ENCODE measurements around the gene NACA. TPM values are rescaled to one million over a fixed set of nuclear protein-coding genes. Genes with fewer than 3 reads are reported as not detected.
"Not testable (repeated sequence)": the region's sequence is repeated elsewhere in the genome, so short reads cannot be mapped to it uniquely, and the experiment has no call there.

NACA gene
- total RNA-seq, 2 experiments from 2014 or later = 1,279 to 1,321 TPM

DNA sequence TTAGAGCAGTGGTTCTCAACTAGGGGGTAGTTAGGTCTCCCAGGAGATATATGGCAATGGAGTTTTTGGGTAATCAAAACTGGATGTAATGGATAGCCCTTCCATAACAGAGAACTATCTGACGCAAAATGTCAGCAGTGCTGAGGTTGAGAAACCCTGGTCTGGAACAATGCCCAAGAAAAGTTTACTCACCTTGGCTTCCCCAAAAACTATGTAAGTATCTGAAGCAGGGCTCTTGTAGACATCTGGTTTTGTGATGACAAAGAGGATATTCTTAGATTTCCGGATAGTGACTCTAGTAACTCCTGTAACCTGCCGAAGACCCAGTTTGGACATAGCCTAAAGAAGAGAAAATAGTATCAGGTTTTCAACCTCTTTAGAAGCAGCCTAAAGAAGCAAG, 11.8 kb downstream of the NACA start:
- no peaks in the 10 kb centered on the region for H3K27me3 Mint-ChIP-seq (ENCODE audit: low read depth)
- intact Hi-C loops (cut with micrococcal nuclease) = no loop called here
- peaks cover 52% of the 10 kb centered on the region for H3K36me3 Mint-ChIP-seq (ENCODE audit: low read depth)
- DNase-seq = no peak
- H3K4me1 Mint-ChIP-seq (ENCODE audit: low read depth) = peaks cover 22% of the 10 kb centered on the region
- H3K4me3 Mint-ChIP-seq = no peak overlapping the region
- CTCF ChIA-PET = no interaction called here
- no peak overlapping the region for H3K27ac Mint-ChIP-seq
- no peaks in the 10 kb centered on the region for H3K9me3 Mint-ChIP-seq

DNA sequence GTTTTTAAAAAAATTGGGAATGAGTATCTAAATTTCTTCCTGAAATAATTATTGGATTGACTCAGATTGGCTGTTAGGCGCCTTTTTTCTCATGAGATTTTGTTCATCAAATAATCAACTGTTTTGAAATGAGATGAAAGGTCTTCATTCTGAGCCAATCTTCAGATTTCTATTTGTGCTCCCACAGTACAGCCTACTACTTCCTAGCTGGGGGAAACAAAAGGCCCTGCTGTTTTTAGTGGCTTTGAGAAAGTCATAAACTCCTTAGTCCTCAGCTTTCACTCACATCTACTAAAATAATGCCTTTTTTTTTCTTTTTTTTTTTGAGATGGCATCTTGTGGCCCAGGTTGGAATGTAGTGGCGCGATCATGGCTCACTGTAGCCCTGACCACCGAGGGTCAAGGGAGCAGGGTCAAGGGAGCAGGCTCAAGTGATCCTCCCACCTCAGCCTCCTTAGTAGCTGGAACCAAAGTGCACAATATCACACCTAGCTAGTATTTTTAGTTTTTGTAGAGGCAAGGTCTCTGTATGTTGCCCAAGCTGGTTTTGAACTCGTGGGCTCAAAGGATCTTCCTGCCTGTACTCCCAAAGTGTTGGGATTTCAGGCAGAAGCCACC, 15.2 kb downstream of the NACA start:
- intact Hi-C loops (cut with micrococcal nuclease) = no loop called here
- no peak overlapping the region for H3K27ac Mint-ChIP-seq
- no peak for DNase-seq
- H3K9me3 Mint-ChIP-seq = no peaks in the 10 kb centered on the region
- H3K36me3 Mint-ChIP-seq (ENCODE audit: low read depth) = peaks cover 32% of the 10 kb centered on the region
- H3K4me3 Mint-ChIP-seq = no peak overlapping the region
- H3K4me1 Mint-ChIP-seq (ENCODE audit: low read depth) = peaks cover under 1% of the 10 kb centered on the region
- CTCF ChIA-PET = no interaction called here
- H3K27me3 Mint-ChIP-seq (ENCODE audit: low read depth) = no peaks in the 10 kb centered on the region

DNA sequence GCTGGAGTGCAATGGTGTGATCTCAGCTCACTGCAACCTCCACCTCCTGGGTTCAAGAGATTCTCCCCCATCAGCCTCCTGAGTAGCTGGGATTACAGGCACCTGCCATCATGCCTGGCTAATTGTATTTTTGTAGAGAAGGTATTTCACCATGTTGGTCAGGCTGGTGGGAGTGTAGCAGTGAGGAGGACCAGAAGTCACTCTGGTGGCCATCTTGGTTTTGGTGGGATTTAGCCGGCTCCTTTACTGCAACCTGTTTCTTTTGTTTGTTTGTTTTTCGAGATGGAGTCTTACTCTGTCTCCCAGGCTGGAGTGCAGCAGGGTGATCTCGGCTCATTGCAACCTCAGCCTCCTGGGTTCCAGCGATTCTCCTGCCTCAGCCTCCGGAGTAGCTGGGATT, 20.6 kb downstream of the NACA start:
- H3K9me3 Mint-ChIP-seq; intact Hi-C loops (cut with micrococcal nuclease); H3K27ac Mint-ChIP-seq; H3K36me3 Mint-ChIP-seq (ENCODE audit: low read depth); H3K4me3 Mint-ChIP-seq; H3K27me3 Mint-ChIP-seq (ENCODE audit: low read depth); DNase-seq; CTCF ChIA-PET; H3K4me1 Mint-ChIP-seq (ENCODE audit: low read depth): not testable (repeated sequence)

DNA sequence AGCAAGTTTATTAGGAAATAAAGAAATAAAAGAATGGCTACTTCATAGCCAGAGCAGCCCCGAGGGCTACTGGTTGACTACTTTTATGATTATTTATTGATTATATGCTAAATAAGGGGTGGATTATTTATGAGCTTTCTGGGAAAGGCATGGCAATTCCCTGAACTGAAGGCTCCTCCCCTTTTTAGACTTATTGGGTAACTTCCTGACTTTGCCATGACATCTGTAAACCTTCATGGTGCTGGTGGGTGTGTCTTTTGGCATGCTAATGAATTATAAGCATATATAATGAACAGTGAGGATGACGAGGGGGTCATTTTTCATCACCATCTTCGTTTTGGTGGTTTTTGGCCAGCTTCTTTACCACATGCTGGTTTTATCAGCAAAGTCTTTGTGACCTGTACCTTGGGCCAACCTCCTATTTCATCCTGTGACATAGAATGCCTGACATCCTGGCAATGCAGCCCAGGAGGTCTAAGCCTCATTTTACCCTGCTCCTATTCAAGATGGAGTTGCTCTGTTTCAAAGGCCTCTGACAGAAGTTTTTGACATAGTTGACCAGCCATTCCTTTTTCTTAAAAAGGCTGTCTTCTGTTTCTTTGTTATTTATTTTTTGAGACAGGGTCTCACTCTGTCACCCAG, 26.0 kb downstream of the NACA start:
- no peak overlapping the region for H3K4me3 Mint-ChIP-seq
- CTCF ChIA-PET = no interaction called here
- H3K4me1 Mint-ChIP-seq (ENCODE audit: low read depth) = peaks cover 5% of the 10 kb centered on the region
- DNase-seq = no peak
- peaks cover 3% of the 10 kb centered on the region for H3K27me3 Mint-ChIP-seq (ENCODE audit: low read depth)
- intact Hi-C loops (cut with micrococcal nuclease) = no loop called here
- H3K27ac Mint-ChIP-seq = no peak overlapping the region
- no peaks in the 10 kb centered on the region for H3K9me3 Mint-ChIP-seq
- no peaks in the 10 kb centered on the region for H3K36me3 Mint-ChIP-seq (ENCODE audit: low read depth)

DNA sequence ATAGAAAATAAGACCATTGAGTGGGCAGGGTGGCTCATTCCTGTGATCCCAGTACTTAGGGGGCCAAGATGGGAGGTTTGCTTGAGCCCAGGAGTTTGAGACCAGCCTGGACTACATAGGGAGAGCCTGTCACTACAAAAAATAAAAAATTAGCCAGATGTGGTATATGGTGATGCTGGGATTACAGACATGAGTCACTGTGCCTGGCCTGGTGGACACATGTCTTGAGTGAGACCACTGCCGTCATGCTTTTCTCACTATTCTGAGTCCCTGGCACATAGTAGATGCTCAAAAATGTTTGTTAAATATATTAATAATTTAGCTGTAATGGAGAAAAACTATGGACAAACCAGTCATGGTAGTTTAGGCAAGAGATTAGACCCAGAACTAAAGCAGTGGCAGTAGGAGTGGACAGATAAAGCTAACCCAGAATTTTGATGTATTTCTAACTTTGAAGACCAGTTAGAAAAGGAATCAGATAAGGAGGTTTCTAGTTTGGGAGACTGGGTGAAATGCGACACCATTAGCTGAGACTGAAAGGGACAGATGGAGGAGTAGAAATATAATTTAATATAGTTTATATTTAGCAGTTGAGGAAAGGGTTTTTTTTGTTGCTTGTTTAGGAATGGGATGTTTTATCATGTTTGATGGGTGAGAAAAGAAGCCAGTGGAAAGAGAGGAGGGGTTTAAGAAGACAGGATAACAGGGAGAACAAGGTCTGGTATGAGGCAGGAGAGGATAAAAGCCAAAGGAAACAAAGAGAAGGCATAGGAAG, 29.6 kb downstream of the NACA start:
- intact Hi-C loops (cut with micrococcal nuclease) = no loop called here
- no peak for DNase-seq
- Mint-ChIP-seq H3K4me1 (ENCODE audit: low read depth) (peaks cover 2% of the 10 kb centered on the region), H3K27me3 (ENCODE audit: low read depth) (no peaks in the 10 kb centered on the region), H3K9me3 (no peaks in the 10 kb centered on the region), H3K36me3 (ENCODE audit: low read depth) (no peaks in the 10 kb centered on the region), H3K4me3 (no peak overlapping the region), H3K27ac (no peak overlapping the region)
- CTCF ChIA-PET = interaction anchor here (0.9 kb wide), 1 partner anchor 306 kb away, joined by 3 read pairs; no protein-coding TSS in a partner anchor

DNA sequence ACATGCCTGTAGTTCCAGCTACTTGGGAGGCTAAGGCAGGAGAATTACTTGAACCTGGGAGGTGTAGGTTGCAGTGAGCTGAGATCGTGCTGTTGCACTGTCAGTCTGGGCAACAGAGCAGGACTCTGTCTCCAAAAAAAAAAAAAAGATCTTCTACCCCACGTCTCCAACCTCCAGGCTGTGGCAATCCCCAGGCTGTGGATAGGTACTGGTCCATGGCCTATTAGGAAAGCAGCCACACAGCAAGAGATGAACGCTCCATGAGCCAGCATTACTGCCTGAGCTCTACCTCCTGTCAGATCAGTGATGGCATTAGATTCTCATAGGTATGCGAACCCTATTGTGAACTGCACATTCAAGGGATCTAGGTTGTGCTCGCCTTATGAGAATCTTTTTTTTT, 30.9 kb downstream of the NACA start:
- Mint-ChIP-seq H3K4me1 (ENCODE audit: low read depth) (no peaks in the 10 kb centered on the region), H3K9me3 (no peaks in the 10 kb centered on the region), H3K4me3 (no peak overlapping the region), H3K27me3 (ENCODE audit: low read depth) (no peaks in the 10 kb centered on the region), H3K36me3 (ENCODE audit: low read depth) (no peaks in the 10 kb centered on the region), H3K27ac (no peak overlapping the region)
- DNase-seq = no peak
- CTCF ChIA-PET = interaction anchor here (0.8 kb wide), 1 partner anchor 66 kb away, joined by 3 read pairs; no protein-coding TSS in a partner anchor
- intact Hi-C loops (cut with micrococcal nuclease) = no loop called here

DNA sequence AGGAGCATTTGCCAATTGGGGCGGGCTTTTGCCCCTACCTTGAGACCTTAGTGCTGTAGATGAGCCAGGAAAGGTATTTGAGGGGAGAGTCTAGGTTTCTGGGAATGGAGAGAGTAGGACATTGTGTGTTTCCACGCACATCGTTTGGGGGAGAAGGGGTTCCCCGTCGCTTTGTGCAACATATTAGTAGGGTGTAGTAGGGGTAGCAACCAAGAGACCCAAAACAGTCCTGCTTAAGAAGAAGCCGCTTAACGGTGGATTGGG, 36.3 kb downstream of the NACA start:
- CTCF ChIA-PET = no interaction called here
- peaks cover 1% of the 10 kb centered on the region for H3K9me3 Mint-ChIP-seq
- H3K4me1 Mint-ChIP-seq (ENCODE audit: low read depth) = peaks cover 18% of the 10 kb centered on the region
- DNase-seq = no peak
- peaks cover 35% of the 10 kb centered on the region for H3K36me3 Mint-ChIP-seq (ENCODE audit: low read depth)
- intact Hi-C loops (cut with micrococcal nuclease) = loop anchor here (1.0 to 10.0 kb wide), 16 partner anchors 37 to 1156 kb away; partner anchors contain the start of genes BAZ2A, CTDSP2, DDIT3 and MBD6
- peak overlapping the region; percentile 99 for H3K27ac Mint-ChIP-seq
- peak overlapping the region; percentile 90 for H3K4me3 Mint-ChIP-seq
- no peaks in the 10 kb centered on the region for H3K27me3 Mint-ChIP-seq (ENCODE audit: low read depth)

DNA sequence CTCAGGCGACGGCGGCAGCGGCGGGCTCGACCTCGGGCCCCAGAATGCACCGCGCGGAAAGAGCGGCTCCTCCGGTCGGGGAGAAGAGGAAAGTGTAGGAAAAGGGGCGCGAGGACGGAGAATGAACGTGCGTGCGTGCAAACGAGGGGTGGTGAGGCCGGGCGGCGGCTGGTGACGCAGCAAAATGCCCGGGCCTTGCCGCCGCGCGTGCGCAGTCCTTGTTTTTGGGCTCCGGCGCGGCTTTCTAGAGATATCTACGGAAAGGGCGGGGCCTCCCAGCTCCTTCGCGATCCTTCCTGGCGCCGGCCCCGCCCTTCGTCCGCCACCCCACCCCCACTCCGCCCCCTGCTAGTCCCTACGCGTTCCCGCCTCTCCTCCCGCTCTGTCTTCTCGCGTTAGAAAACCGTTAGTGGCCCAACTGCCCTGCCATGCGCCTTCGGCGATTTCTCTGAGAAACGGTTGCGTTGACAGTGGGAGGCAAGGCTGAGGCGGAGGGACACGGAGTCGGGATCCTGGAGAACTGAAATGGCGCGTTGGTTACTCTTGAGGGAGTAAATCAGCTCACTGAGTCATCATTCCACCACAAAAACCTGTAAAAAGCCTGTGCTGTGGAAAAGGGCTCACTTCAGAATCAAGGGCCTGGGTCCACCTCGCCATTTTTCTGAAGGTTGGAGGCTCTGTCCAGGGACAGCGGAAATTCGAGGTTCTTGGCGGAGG, 36.8 kb downstream of the NACA start, which contains the start of gene PTGES3:
Gene PTGES3, minus strand, starts transcription at position 156 of the 717 bp plus-strand sequence. CDS start 285 bp downstream, outside the sequence.
- intact Hi-C loops (cut with micrococcal nuclease) = loop anchor here (1.0 to 10.0 kb wide), 16 partner anchors 37 to 1157 kb away; partner anchors contain the start of genes BAZ2A, CTDSP2, DDIT3 and MBD6
- peaks cover 1% of the 10 kb centered on the region for H3K9me3 Mint-ChIP-seq
- H3K36me3 Mint-ChIP-seq (ENCODE audit: low read depth) = peaks cover 35% of the 10 kb centered on the region
- CTCF ChIA-PET = no interaction called here
- peak; percentile 99 for DNase-seq
- H3K27ac Mint-ChIP-seq = peak within 1 kb of the TSS; percentile 99
- peaks cover 19% of the 10 kb centered on the region for H3K4me1 Mint-ChIP-seq (ENCODE audit: low read depth)
- H3K4me3 Mint-ChIP-seq = peak within 1 kb of the TSS; percentile 90
- no peaks in the 10 kb centered on the region for H3K27me3 Mint-ChIP-seq (ENCODE audit: low read depth)

DNA sequence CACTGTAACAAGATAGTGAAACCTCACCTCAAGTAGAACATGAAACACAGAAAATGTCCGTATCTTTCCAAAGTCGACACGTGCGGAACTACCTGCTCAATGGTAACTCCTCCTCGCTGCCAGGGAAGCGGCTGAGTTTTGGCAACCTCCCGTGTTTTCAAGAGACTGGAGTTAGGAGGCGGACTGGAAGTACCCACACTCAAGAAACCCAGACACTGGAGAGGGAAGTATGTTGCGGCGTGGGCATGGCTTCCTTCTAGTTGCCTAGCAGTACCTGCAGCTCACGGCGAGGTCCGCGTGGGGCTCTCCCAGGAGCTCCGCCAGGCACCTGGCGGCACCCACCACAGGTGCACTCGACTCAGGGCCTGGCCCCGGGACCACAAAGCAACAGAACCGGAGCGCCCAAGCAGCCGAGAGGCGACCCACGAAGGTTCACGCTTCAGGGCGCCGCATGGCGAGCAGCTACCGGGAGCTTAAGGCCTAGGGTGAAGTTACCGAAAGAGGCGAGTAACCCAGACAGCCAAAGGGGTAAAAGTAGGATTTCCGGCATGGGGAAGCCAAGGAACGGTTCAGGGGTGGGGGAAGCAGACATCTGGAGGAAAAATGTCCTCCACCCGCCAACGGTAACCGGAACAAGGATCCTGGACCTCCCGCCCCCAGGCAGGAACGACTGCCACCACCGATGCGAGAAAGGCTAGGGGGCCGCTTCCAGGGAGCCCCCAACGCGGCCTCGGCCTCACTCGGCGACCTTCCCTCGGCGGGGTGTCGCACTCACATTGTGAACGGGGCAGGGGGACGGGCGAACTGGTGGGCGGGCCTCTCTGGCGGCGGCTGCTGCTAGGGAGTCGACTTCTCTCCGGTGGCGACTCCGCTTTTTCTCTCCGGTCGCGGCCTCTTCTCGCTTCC, 37.6 kb downstream of the NACA start:
- intact Hi-C loops (cut with micrococcal nuclease) = loop anchor here (1.0 to 10.0 kb wide), 17 partner anchors 38 to 1157 kb away; partner anchors contain the start of genes BAZ2A, CTDSP2, DDIT3 and MBD6
- peak; percentile 56 for DNase-seq
- Mint-ChIP-seq H3K36me3 (ENCODE audit: low read depth) (peaks cover 37% of the 10 kb centered on the region), H3K9me3 (peaks cover 1% of the 10 kb centered on the region), H3K27ac (peak overlapping the region; percentile 99), H3K4me1 (ENCODE audit: low read depth) (peaks cover 26% of the 10 kb centered on the region), H3K27me3 (ENCODE audit: low read depth) (no peaks in the 10 kb centered on the region), H3K4me3 (peak overlapping the region; percentile 90)
- CTCF ChIA-PET = no interaction called here

DNA sequence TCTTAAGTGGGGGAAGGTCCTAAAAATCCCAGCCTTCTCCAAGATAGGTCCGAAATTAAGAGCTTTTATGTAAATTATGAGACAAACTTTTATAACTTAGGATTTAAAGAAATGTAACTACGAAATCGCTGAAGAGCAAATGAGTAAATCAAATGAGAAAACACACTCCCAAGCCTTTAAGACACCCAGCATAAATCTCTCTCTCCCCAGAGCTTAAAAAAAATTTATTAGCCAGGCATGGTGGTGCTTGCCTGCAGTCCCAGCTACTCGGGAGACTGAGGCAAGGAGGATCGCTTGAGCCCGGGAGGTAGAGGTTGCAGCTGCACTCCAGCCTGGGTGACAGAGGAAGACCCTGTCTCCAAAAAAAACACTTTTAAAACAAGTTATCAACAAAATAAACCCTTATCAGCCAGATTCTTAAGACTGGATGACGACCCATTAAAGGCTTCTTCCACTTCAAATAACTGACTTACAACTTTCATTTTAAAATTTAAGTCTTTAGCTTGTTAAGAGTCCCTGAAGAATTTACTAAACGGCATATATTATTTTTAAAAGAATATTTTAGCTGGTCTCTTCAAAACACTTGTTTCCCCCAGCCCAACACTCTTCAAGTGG, 40.2 kb downstream of the NACA start:
- no peaks in the 10 kb centered on the region for H3K27me3 Mint-ChIP-seq (ENCODE audit: low read depth)
- peak overlapping the region; percentile 90 for H3K4me3 Mint-ChIP-seq
- CTCF ChIA-PET = interaction anchor here (0.6 to 1.4 kb wide), 2 partner anchors 49 to 376 kb away, joined by 3 to 5 read pairs; no protein-coding TSS in a partner anchor
- intact Hi-C loops (cut with micrococcal nuclease) = loop anchor here (1.0 to 10.0 kb wide), 9 partner anchors 9 to 1160 kb away; partner anchors contain the start of genes BAZ2A, CTDSP2, DDIT3 and MBD6
- H3K9me3 Mint-ChIP-seq = peaks cover 1% of the 10 kb centered on the region
- peak overlapping the region; percentile 99 for H3K27ac Mint-ChIP-seq
- peaks cover 46% of the 10 kb centered on the region for H3K4me1 Mint-ChIP-seq (ENCODE audit: low read depth)
- no peak for DNase-seq
- peaks cover 52% of the 10 kb centered on the region for H3K36me3 Mint-ChIP-seq (ENCODE audit: low read depth)

DNA sequence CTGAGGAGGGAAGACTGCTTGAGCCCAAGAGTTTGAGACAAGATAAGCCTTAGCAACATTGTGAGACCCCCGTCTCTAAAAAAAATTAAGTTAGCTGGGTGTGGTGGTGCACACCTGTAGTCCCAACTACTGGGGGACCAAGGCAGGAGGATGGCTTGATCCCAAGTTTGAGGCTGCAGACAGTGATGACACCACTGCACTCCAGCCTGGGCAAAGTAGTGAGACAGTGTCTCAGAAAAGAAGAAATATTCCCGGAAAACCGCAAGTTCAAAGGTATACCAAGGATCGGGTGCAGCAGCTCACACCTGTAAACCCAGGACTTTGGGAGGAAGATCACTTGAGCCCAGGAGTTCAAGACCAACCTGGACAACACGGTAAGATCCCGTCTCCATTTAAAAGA, 42.8 kb downstream of the NACA start:
- Mint-ChIP-seq H3K9me3 (peaks cover 1% of the 10 kb centered on the region), H3K36me3 (ENCODE audit: low read depth) (peaks cover 61% of the 10 kb centered on the region), H3K4me3 (peak overlapping the region; percentile 19), H3K27me3 (ENCODE audit: low read depth) (no peaks in the 10 kb centered on the region), H3K27ac (peak overlapping the region; percentile 82), H3K4me1 (ENCODE audit: low read depth) (peaks cover 69% of the 10 kb centered on the region)
- intact Hi-C loops (cut with micrococcal nuclease) = loop anchor here (10.0 kb wide), 1 partner anchor 1162 kb away; the partner anchor contains the start of gene CTDSP2
- no peak for DNase-seq
- CTCF ChIA-PET = interaction anchor here (0.6 kb wide), 1 partner anchor 18 kb away, joined by 3 read pairs; no protein-coding TSS in a partner anchor

Measured in activated naive CD4-positive, alpha-beta T cell treated with anti-CD3 and anti-CD28 coated beads for 36 hours (primary cell).